Hypothalamus (tissue), 51 donors: ENCODE measurements around the gene FAM163A.

ENCODE experiments used
- DNase-seq, 51 donors: peaks; one replicate each; lab custom pipeline; 2025; lab: John Stamatoyannopoulos, UW

Gene FAM163A

GRCh38 chr1:179748772-179749171, 5.7 kb downstream of the FAM163A start:
- no peak for DNase-seq

DNA sequence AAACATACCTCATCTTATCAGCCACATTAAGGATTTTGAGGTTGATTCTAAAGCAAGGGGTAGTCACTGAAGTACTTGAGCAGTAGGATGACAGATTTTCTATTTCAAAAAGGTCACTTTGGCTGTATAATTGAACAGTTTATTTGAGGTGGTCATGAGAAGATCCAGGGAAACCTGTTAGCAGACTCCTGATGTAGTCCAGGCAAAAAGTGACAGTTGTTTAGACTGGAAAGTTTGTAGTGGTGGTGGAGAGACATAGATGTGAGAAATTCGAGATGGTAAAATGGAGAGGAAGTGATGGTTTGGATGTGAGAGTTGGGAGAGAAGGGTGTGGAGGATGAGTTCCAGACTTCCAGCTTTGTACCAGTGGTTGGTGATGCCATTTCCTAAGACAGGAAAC, 7.5 kb downstream of the FAM163A start:
- no peak for DNase-seq

DNA sequence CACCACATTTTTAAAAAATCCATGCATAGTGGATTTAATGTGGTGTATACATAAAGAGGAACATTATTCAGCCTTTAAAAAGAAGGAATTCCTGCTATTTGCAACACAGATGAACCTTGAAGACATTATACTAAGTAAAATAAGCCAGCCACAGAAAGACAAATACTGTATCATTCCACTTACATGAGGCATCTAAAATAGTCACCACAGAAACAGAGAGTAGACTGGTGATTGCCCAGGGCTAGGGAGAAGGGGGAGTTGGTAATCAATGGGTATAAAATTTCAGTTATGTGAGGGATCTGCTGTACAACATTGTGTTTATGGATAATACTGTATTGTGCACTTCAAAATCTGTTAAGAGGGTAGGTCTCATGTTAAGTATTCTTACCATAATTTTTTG, 10.0 kb downstream of the FAM163A start:
- no peak for DNase-seq

GRCh38 chr1:179754041-179754624, 11.0 kb downstream of the FAM163A start:
- no peak for DNase-seq

GRCh38 chr1:179757933-179758332, 14.8 kb downstream of the FAM163A start:
- no peak for DNase-seq

DNA sequence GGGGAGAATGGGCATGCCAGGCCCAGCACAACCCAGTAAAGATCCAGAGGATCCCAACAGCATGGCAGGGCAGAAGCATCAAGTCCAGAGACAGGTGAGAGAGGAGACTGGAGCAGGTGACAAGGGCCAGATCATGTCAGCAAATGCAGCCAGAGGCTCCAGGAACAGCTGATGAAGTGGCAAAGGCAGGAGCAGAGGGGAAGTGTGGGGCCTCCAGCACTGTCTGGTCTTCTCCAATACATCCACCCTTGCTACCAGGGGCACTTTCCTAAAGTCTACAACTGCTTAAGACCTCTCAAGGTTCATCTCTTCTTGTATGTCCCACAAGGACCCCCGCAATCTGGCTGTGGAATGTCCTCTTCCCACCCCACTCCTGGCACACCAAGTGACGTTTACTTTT, 17.4 kb downstream of the FAM163A start:
- no peak for DNase-seq

DNA sequence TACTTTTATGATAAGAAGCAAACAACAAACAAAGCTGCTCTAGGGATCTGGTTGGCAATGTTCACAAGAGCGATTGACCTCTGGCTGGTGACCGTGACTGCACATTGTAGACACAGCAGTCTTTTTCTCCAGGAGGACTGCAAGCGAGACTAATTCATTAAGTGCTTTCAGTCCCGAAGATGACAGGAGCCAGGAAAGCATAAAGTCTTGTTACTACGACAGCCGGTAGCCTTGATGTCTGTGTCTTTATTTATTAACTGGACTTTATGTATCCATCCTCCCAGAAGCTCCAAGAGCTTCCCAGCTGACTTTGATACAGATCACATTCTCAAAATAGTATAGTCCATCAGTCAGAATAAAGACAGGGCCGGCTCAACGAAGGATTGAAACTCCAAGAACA, 18.2 kb downstream of the FAM163A start:
- DNase-seq, result no peak

- no peak for DNase-seq
Observed at GRCh38 chr1:179761846-179762640, 19.0 kb downstream of the FAM163A start.

DNA sequence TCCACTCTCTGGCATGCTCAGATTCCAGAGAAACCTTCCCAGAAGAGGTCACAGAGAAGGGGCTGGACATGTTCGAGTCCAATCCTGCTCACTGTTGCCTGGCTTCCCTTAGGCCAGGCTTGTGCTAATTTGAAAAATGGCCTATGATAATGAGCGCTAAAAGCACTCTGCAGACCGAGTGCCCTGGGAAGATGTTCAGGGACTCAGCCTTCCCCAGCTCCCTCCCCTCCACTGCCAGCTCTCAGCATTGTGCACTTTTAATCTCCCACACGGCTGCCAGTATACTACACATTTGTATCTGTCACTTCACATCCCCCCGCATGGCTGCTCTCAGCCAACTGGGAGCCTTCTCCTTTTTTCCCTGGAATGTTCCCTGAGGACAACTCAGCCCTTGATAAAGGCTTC, 24.1 kb downstream of the FAM163A start:
- DNase-seq, result no peak

DNA sequence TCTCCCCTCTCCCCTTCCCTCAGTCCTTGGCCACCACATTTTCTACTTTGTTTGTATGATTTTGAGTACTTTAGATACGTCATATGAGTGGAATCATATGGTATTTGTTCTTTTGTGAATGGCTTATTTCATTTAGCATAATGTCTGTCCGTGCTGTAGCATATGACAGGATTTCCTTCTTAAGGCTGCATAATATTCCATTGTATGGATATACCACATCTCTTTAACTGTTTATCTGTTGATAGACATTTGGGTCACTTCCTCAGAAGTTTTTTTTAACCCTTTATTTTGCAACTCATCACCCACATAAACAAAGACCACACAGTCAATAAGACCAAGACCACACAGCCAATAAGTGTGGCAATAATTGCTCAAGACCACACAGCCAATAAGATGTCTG, 24.9 kb downstream of the FAM163A start:
- no peak for DNase-seq

DNA sequence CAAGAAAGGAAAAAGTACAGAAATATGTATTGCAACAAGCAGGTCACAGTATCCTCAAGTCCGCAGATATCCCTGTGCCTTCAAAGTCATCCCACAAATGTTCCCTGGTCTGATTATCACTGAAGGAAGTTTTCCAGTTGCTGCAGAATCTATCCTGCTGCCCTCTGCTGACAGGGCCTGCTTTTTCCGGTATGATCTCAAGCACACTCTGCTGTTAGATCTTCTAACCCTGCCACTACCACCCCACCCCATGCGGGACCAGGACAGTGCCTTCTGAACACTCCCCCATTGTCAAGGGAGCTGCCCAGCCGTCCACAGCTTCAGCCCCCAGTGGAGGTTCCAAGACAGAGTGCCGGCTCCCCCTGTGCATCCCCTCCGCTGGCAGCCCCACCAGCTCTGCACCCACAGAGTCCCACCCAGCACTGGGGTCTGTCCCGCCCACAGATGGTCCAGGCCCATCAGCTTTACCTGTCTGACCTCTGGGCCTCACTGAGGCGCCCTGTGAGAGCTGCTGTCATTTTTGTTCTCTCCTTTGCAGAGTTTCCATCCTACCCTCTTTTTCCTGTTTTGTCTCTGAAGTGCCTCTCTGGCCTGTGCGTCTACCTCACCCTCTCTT, 27.9 kb downstream of the FAM163A start:
- no peak for DNase-seq

DNA sequence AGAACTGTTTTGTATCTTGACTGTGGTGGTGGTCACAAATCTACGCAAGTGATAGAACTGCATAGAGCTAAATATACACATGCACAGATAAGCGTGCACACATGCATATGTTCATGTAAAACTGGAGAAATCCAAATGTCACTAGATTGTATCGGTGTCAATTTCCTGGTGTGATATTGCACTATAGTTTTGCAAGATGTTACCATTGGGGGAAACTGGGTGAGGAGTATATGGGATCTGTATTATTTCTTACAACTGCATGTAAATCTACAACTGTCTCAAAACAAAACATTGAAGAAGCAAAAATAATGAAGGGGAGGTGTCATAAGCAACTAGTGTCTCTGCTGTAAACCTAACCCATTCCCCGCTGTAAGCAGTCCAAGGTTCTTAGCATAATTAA, 30.2 kb downstream of the FAM163A start:
- no peak for DNase-seq

- no peak for DNase-seq
Observed at GRCh38 chr1:179774000-179774399, 30.9 kb downstream of the FAM163A start.

DNA sequence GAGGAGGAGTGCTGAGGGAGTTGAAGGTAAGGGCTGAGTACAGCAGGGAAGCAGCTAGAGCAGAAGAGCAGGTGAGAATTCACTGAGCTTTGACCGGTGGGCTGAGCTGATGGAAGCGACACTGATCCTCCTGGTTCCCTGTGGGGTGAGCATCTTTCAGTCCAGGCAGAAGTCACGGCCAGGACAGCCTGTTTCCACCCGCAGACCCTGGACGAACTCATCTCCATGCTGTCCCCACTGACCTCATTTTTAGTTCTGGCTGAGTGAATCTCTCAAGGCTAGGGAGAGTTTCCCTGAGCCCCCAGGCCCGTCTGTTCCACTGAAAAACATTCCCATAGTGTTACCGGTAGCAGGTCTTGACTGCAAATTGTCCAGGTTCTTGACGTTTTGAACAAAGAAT, 31.5 kb downstream of the FAM163A start:
- DNase-seq, result no peak

GRCh38 chr1:179775009-179775408, 31.9 kb downstream of the FAM163A start:
- DNase-seq, result no peak

DNA sequence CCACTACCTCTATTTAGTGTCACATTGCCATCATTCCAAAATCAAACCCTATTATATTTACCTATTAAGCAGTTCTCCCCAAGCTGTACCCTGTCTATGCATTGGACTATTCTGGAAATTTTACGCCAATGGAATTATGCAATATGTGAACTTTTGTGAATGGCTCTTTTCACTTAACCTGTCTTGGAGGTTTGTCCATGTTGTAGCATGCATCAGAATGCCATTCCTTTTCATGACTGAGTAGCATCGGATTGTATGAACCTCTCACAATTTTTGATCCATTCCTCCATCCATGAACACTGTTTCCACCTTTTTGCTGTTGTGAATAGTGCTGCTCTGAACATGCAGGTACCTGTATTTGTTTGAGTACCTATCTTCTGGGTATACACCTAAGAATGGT, 33.7 kb downstream of the FAM163A start:
- no peak for DNase-seq

- no peak for DNase-seq
Observed at GRCh38 chr1:179777731-179778130, 34.6 kb downstream of the FAM163A start.

DNA sequence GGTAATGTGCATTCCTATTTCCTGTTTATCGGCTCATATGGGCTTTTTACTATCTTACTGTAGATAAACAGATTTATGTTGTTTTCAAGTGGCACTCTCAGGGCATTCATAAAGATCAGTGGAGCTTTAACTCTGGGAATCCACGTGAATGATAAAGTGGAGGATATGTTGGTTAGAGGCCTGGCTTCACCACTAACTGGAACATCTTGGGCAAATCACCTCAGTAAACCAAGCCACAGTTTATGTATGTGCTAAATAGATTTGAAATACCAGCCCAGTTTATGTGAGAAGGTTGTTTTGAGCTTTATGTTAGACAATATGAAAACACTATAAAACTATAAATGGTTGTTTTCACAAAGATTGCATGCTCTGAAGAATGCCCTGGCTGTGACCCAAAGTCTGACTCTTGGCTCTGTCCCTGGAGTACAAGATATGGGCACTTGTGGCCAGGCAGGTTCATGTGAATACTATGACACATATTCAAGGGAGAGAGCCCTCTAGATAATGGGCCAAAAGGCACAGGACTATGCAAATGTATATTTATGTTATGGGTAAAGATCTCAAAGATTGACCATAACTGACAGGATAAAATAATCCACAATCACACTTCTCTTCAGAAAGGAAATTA, 36.7 kb downstream of the FAM163A start:
- no peak for DNase-seq

DNA sequence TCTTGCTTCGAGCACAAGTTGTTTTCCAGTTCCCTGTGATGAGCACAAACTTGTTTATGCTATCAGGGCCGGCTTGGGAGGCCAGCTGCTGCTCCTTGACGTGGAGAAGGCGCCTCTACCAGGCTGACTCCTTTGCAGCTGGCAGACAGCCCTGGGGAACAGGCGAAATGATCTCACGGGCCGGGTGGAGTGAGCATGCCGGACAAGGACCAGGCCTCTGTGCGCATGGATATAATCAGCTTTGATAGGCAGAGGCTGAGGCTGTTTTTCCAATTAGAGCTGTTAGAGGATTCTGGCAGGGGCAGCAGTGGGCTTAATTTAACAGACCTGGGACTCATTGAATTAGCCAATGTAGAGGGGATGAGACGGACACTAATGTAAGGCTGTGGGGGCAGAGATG, 38.9 kb downstream of the FAM163A start:
- DNase-seq, result no peak

DNA sequence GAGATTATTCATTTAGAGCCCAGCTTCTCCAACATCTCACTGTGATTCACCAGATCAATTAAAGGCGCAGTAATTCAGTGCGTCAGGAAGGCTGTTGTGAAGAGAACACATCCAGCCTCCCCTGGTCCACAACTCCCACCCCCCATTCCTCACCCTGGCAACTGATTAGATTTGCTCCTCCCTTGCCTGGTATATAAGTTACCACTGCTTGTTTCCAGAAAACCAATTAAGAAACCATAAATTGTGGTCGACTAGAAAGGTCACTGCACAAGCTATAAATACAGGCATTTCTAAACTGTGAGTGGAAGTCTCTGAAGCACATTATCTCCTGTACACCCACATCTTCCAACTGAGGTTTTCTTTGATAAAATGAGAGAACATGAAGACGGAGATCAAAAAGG, 41.9 kb downstream of the FAM163A start:
- no peak for DNase-seq

- DNase-seq, result no peak
Observed at GRCh38 chr1:179785728-179786127, 42.6 kb downstream of the FAM163A start.
